Endothelial cell of umbilical vein (primary cell): ENCODE results near the gene VANGL1. TPM values are rescaled to one million over a fixed set of nuclear protein-coding genes. Genes with fewer than 3 reads are reported as not detected.

Experiments used
- BruUV-seq: library from RNA; stranded (reverse); fragments of 400-500 nt; replicated peaks from 2 replicates; lab custom pipeline; 2021; lab: Mats Ljungman, UMichigan
- CTCF ChIA-PET: fragments of 300-600, 350-600 bp; sonication (Branson Sonifier 250); formaldehyde crosslinking; loops from one replicate; lab custom pipeline; 2021; ENCODE audit warnings: antibody characterized with exemption, inconsistent platforms; lab: Charles Lee
- POLR2A ChIA-PET: fragments of 300-600, 350-600 bp; sonication (Branson Sonifier 250); formaldehyde crosslinking; loops from one replicate; lab custom pipeline; 2021; ENCODE audit warnings: antibody characterized with exemption, inconsistent platforms; lab: Charles Lee
- DNase-seq: peaks from one replicate; pipeline ENCODE4 v3.0.0-alpha.2; 2011; ENCODE audit warnings: low read depth, low spot score
- FAIRE-seq: peaks from 2 replicates; lab custom pipeline; 2011; peaks lifted over from hg19 to GRCh38; lab: Jason Lieb, UNC
- H2AFZ ChIP-seq: 2 replicates; pipeline ENCODE4 v1.6.0; 2012; ENCODE audit warnings: low read depth, low read length, control low read depth, inconsistent platforms
- H3K27ac ChIP-seq: 2 replicates; pipeline ENCODE4 v1.5.1; 2011; ENCODE audit warnings: low read depth, mild to moderate bottlenecking, control low read depth, low read length, moderate library complexity; ENCODE audit not compliant: insufficient read depth
- H3K27me3 ChIP-seq, 2 experiments: 2 replicates each; pipeline versions ENCODE4 v1.6.0 to v1.6.1; 2011; ENCODE audit warnings: low read length in 2 of 2, mixed read lengths in 1 of 2; ENCODE audit not compliant: control insufficient read depth in 2 of 2, insufficient read depth in 2 of 2
- H3K36me3 ChIP-seq, 2 experiments: 2 replicates in 1 of 2; 3 replicates in 1 of 2; pipeline ENCODE4 v1.5.1; 2011; ENCODE audit warnings: low read length in 2 of 2, mild to moderate bottlenecking in 1 of 2, moderate library complexity in 1 of 2; ENCODE audit not compliant: control insufficient read depth in 2 of 2, insufficient read depth in 2 of 2; ENCODE audit errors: extremely low read depth in 1 of 2
- H3K4me1 ChIP-seq: 3 replicates; pipeline ENCODE4 v1.5.1; 2011; ENCODE audit warnings: mild to moderate bottlenecking, low read length; ENCODE audit not compliant: control insufficient read depth, insufficient read depth; ENCODE audit errors: extremely low read depth
- H3K4me2 ChIP-seq: 2 replicates; pipeline ENCODE4 v1.6.1; 2011; ENCODE audit warnings: low read length, control low read depth, mixed read lengths; ENCODE audit not compliant: insufficient read depth
- H3K4me3 ChIP-seq, 3 experiments: fragments of 200-600 bp in 1 of 3; sonication (generic), shearing (Covaris generic) in 1 of 3; replicated peaks in 1 of 3; 2 replicates each; pipeline ENCODE4 v1.5.1; 2011 to 2016; ENCODE audit warnings: control low read depth in 3 of 3, low read length in 3 of 3, mild to moderate bottlenecking in 2 of 3, inconsistent platforms in 1 of 3, low read depth in 1 of 3, moderate library complexity in 1 of 3; ENCODE audit not compliant: insufficient read depth in 1 of 3
- H3K79me2 ChIP-seq: 2 replicates; pipeline ENCODE4 v1.6.0; 2012; ENCODE audit warnings: low read length, inconsistent platforms; ENCODE audit not compliant: control insufficient read depth, insufficient read depth
- H3K9ac ChIP-seq: replicated peaks from 2 replicates; pipeline ENCODE3; 2011; ENCODE audit warnings: low read length, control low read depth; ENCODE audit not compliant: insufficient read depth; ENCODE audit errors: extremely low read depth
- H3K9me1 ChIP-seq: replicated peaks from 3 replicates; pipeline ENCODE4 v1.6.0; 2011; ENCODE audit warnings: mild to moderate bottlenecking, low read length; ENCODE audit not compliant: control insufficient read depth, insufficient read depth; ENCODE audit errors: extremely low read depth
- H3K9me3 ChIP-seq: replicated peaks from 2 replicates; pipeline ENCODE4 v1.5.1; 2012; ENCODE audit warnings: low read length, inconsistent platforms; ENCODE audit not compliant: control insufficient read depth, insufficient read depth
- H4K20me1 ChIP-seq: replicated peaks from 2 replicates; pipeline ENCODE3; 2011; ENCODE audit warnings: mild to moderate bottlenecking, low read length; ENCODE audit not compliant: control insufficient read depth, insufficient read depth; ENCODE audit errors: extremely low read depth
- CTCF ChIP-seq, 2 donors: IDR thresholded peaks; 1 replicate in 1 of 2; 2 replicates in 1 of 2; pipeline ENCODE4 v1.5.1; 2011; ENCODE audit warnings: low read length in 2 of 2, mild to moderate bottlenecking in 2 of 2, moderate library complexity in 2 of 2, control low read depth in 1 of 2, inconsistent platforms in 1 of 2, low read depth in 1 of 2; ENCODE audit not compliant: insufficient read depth in 1 of 2; ENCODE audit errors: extremely low read depth in 1 of 2
- EZH2 ChIP-seq: IDR thresholded peaks from 2 replicates; pipeline ENCODE4 v1.6.1; 2012; ENCODE audit warnings: borderline replicate concordance, low read depth, mild to moderate bottlenecking, moderate library complexity, low read length, inconsistent platforms; ENCODE audit not compliant: severe bottlenecking
- FOS ChIP-seq: IDR thresholded peaks from 2 replicates; pipeline ENCODE4 v1.6.1; 2011; ENCODE audit warnings: mild to moderate bottlenecking, low read length, moderate library complexity, borderline replicate concordance; ENCODE audit not compliant: insufficient read depth
- GATA2 ChIP-seq: IDR thresholded peaks from 2 replicates; pipeline ENCODE4 v1.7.0; 2011; ENCODE audit warnings: low read depth, mild to moderate bottlenecking, moderate library complexity, mixed read lengths, low read length; ENCODE audit not compliant: insufficient read length, insufficient read depth
- JUN ChIP-seq: IDR thresholded peaks from 2 replicates; pipeline ENCODE4 v1.6.1; 2011; ENCODE audit warnings: borderline replicate concordance, low read depth; ENCODE audit not compliant: insufficient read length, insufficient read depth
- MAX ChIP-seq: IDR thresholded peaks from 2 replicates; pipeline ENCODE4 v1.6.1; 2011; ENCODE audit not compliant: insufficient read depth, insufficient read length
- MYC ChIP-seq: IDR thresholded peaks from one replicate; pipeline ENCODE4 v1.6.1; 2011; ENCODE audit warnings: mild to moderate bottlenecking, low read depth, low read length
- POLR2A ChIP-seq: IDR thresholded peaks from 2 replicates; pipeline ENCODE4 v1.6.1; 2012; ENCODE audit warnings: low read depth, mild to moderate bottlenecking, control low read depth, low read length
- POLR2AphosphoS5 ChIP-seq: IDR thresholded peaks from 2 replicates; pipeline ENCODE4 v1.6.1; 2012; ENCODE audit warnings: low read depth, mild to moderate bottlenecking, control low read depth, low read length, moderate library complexity; ENCODE audit not compliant: insufficient read depth
- dilution Hi-C: fragments of 300-500 bp; cut with MboI; formaldehyde crosslinking; loops from one replicate; pipeline ENCODE4 v1.15.0; 2019; ENCODE audit warnings: low sequenced_read_pairs; ENCODE audit not compliant: extremely low pct_ligation_motif_present
- intact Hi-C: fragments of 100-400 bp; cut with micrococcal nuclease; formaldehyde crosslinking; loops from one replicate; pipeline ENCODE4 v1.10.0; 2022
- polyA plus RNA-seq, 4 experiments: library from polyadenylated mRNA; depleted of rRNA in 3 of 4; stranded (reverse) in 3 of 4; unstranded in 1 of 4; fragments of >200 nt; gene quantifications; 2 replicates each; pipeline versions ENCODE4 v1.2.1 to v1.2.3, GENCODE V29; 2011 to 2012; ENCODE audit warnings: missing spikeins in 1 of 4
- total RNA-seq: library from RNA; stranded (reverse); gene quantifications from 2 replicates; pipeline ENCODE4 v1.2.3, GENCODE V29; 2021

The VANGL1 gene
- total and polyA plus RNA-seq, 2 donors (not counting 3 experiments of a cell fraction or from before 2014, with no cell fraction given) = 15.0 to 24.8 TPM

DNA sequence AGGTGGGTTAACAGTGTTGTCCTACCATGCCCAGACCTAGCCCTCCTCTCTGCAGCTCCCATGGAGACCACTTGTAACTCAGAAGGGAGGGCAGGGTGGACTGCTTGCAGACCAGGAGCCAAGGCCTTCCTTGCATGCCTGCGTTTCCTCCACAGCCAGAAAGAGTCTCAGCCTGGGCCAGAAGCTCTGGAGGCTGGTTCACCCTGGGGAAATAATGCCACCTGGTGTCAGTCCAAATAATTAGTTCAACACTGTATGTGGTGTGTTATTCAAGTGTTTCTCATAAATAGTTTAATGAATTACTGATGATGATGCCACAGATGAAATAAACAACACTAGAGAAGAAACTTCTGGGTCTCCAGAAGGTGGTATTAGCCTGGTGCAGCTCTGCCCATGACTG lies 16.9 kb upstream of the VANGL1 start:
- FAIRE-seq = no peak
- intact Hi-C loops = no loop called here
- Histone ChIP-seq H3K9me1 (no peaks in the 10 kb centered on the region), H3K4me1 (no peaks in the 10 kb centered on the region), H3K79me2 (no peaks in the 10 kb centered on the region), H3K4me3 (no peak overlapping the region), H4K20me1 (no peaks in the 10 kb centered on the region), H3K9ac (no peak overlapping the region), H3K36me3 (no peaks in the 10 kb centered on the region), H3K4me2 (no peak overlapping the region), H3K27me3 (peaks cover 0 to 7% of the 10 kb centered on the region in 2 experiments), H3K27ac (no peak overlapping the region), H2AFZ (no peak overlapping the region), H3K9me3 (no peaks in the 10 kb centered on the region)
- no peak for DNase-seq
- no TSS peak for BruUV-seq
- ChIA-PET CTCF (interaction anchor here (1.3 kb wide), 1 partner anchor 82 kb away, joined by 5 read pairs; no protein-coding TSS in a partner anchor), POLR2A (no interaction called here)
- TF ChIP-seq CTCF (IDR thresholded peaks at IDR 0.05; ENCODE audit: extremely low read depth in 1 of 2, insufficient read depth in 1 of 2, low read depth in 1 of 2, low read length in 2 of 2) = no peak
- no peak for TF ChIP-seq MAX
- TF ChIP-seq GATA2 = no peak
- TF ChIP-seq MYC = no peak
- TF ChIP-seq POLR2AphosphoS5 = no peak
- TF ChIP-seq POLR2A = no peak
- TF ChIP-seq FOS = no peak
- TF ChIP-seq EZH2 = no peak
- no peak for TF ChIP-seq JUN
- dilution Hi-C loops = no loop called here
